Lower leg skin (tissue), 3 donors: Measurements from ENCODE around the gene SERPINA9.

Source experiments
- CTCF ChIP-seq, 3 donors: fragments of 450-650 bp; IDR thresholded peaks; one replicate each; pipeline ENCODE4 v1.5.1; 2016; ENCODE audit warnings: antibody characterized with exemption in 3 of 3, mild to moderate bottlenecking in 3 of 3, moderate library complexity in 2 of 3
- POLR2A ChIP-seq, 2 donors: fragments of 450-650 bp; IDR thresholded peaks; one replicate each; pipeline ENCODE4 v1.6.1; 2016 to 2017; ENCODE audit warnings: antibody characterized with exemption in 2 of 2, mild to moderate bottlenecking in 1 of 2, moderate library complexity in 1 of 2

GRCh38 chr14:94489336-94489735 lies 13.3 kb upstream of the SERPINA9 start:
- TF ChIP-seq POLR2A (IDR thresholded peaks at IDR 0.05) (no peak), CTCF (IDR thresholded peaks at IDR 0.05) (no peak)
